HS-5 (cell line): ENCODE measurements around the gene GRPEL2.
"Not testable (repeated sequence)": the region's sequence is repeated elsewhere in the genome, so short reads cannot be mapped to it uniquely, and the experiment has no call there.

Source experiments
- DNase-seq: peaks from one replicate; pipeline ENCODE4 v3.0.0-alpha.2; 2012; ENCODE audit warnings: low read depth

Gene GRPEL2

GRCh38 chr5:149398747-149399266 is 53.5 kb downstream of the GRPEL2 start:
- DNase-seq: not testable (repeated sequence)

DNA sequence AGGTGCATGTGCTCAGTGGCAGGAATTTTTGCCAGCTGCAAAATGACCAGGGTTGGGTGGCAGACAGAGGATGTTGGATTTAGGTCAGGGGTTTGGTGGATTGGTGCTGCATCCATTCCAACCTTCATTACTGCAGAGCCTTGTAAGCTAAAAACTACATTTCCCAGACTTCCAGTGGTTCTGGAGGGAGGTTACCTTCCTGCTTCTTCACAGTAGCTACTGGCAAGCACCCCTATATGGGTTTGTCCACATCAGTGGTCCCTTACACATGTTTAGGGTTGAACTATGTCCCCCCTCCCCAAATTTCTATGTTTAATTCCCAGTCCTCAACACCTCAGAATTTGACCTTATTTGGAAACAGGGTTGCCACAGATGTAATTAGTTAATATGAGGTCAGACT is 54.5 kb downstream of the GRPEL2 start:
- DNase-seq: no peak

DNA sequence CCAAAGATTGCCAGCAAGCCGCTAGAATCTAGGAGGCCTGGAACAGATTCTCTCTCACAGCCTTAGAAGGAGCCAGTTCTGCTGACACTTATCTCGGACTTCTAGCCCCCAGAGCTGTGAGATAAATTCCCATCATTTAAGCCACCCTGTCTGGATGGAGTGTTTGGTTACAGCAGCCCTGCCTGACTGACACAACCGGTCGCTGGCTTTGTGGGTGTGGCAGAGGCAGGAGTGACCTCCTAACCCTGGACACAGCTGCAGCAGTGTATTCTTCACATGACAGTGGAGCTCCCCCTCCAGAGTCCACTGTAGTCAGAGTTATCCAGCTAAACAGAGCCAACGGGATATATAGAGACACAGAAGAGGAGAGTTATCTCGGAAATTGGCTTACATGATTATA is 55.0 kb downstream of the GRPEL2 start:
- DNase-seq: no peak

DNA sequence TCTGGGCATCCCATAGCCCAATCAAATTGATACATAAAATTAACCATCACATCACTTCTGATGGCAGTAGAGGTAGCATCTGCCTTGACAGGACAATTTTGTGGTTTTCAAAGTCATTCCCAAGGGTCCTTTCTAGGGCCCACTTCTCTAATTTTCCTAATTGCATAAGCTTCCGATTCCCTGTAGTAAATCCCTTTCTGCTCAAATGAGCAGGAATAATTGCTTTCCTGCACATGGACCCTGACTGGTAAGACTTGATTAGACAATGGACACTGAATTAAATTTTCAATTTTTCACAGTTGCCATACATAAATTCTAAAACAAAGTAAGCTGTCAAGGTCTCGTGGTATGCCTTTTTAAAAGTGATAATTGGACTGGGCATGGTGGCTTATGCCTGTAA is 55.8 kb downstream of the GRPEL2 start:
- DNase-seq: no peak

DNA sequence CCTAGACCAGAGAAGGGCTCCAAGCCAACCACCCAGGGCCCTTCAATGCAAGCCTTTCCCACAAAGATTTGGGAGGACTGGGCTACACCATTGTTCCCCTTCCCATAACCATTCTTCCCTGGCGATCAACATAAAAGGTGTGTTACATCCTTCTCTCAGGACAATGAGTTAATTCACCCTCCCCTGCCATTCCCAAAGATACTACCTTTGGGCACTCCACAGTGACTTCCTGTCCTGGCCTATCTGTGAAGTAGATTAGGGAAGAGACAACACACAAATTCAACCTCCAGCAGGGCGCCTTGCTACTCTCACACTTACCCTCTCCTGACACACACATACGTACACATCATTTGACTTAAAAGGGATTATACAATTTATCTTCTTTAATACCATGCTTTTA is 57.0 kb downstream of the GRPEL2 start:
- no peak for DNase-seq
